GM23338 (cell line): ENCODE results near the gene PRKD1. TPM values are rescaled to one million over a fixed set of nuclear protein-coding genes. Genes with fewer than 3 reads are reported as not detected.

Experiments used
- ATAC-seq: fragments of 200-7000 bp; cut with Tn5 transposase; 3 replicates; pipeline ENCODE4 v1.9.1; 2020
- DNase-seq: peaks from one replicate; pipeline ENCODE4 v3.0.0-alpha.2; 2015; ENCODE audit warnings: low spot score
- H2AFZ ChIP-seq: fragments of 200-600 bp; sonication (generic); 2 replicates; pipeline ENCODE4 v1.8.0; 2016; ENCODE audit warnings: antibody characterized with exemption, mild to moderate bottlenecking, moderate library complexity
- H3F3A ChIP-seq: fragments of 200-600 bp; sonication (generic); replicated peaks from 2 replicates; pipeline ENCODE4 v1.8.0; 2017; ENCODE audit warnings: antibody characterized with exemption, mixed run types, low read depth
- H3K27ac ChIP-seq: fragments of 200-600 bp; sonication (generic); 2 replicates; pipeline ENCODE4 v1.6.1; 2016; ENCODE audit warnings: low read depth
- H3K27me3 ChIP-seq: fragments of 200-600 bp; sonication (generic); 2 replicates; pipeline ENCODE4 v1.8.0; 2016; ENCODE audit warnings: mild to moderate bottlenecking, mixed run types, moderate library complexity; ENCODE audit not compliant: insufficient read depth
- H3K36me3 ChIP-seq: fragments of 200-600 bp; sonication (generic); 2 replicates; pipeline ENCODE4 v1.8.0; 2016; ENCODE audit warnings: mild to moderate bottlenecking; ENCODE audit not compliant: insufficient read depth
- H3K4me1 ChIP-seq: fragments of 200-600 bp; sonication (generic); 2 replicates; pipeline ENCODE4 v1.8.0; 2016; ENCODE audit warnings: mild to moderate bottlenecking, moderate library complexity; ENCODE audit not compliant: insufficient read depth
- H3K4me2 ChIP-seq: fragments of 200-600 bp; sonication (generic); 2 replicates; pipeline ENCODE4 v1.7.1; 2017; ENCODE audit warnings: mixed run types
- H3K4me3 ChIP-seq: fragments of 200-600 bp; sonication (generic); 2 replicates; pipeline ENCODE4 v1.6.1; 2016; ENCODE audit warnings: mixed run types
- H3K79me2 ChIP-seq: fragments of 200-600 bp; sonication (generic); replicated peaks from 2 replicates; pipeline ENCODE4 v1.8.0; 2017; ENCODE audit warnings: mild to moderate bottlenecking; ENCODE audit not compliant: insufficient read depth
- H3K9me2 ChIP-seq: fragments of 200-600 bp; sonication (generic); 2 replicates; pipeline ENCODE4 v1.8.0; 2017; ENCODE audit not compliant: insufficient read depth
- H4K20me1 ChIP-seq: fragments of 200-600 bp; sonication (generic); replicated peaks from 2 replicates; pipeline ENCODE4 v1.8.0; 2017; ENCODE audit warnings: mild to moderate bottlenecking; ENCODE audit not compliant: insufficient read depth
- H3K27ac Mint-ChIP-seq: 2 replicates; pipeline ENCODE4 v1.8.0; 2020; ENCODE audit warnings: inconsistent platforms, mild to moderate bottlenecking, moderate library complexity, mixed read lengths
- H3K27me3 Mint-ChIP-seq: 3 replicates; pipeline ENCODE4 v1.8.0; 2022; ENCODE audit warnings: low read depth, mild to moderate bottlenecking, moderate library complexity, mixed read lengths, inconsistent platforms; ENCODE audit not compliant: insufficient read depth, poor library complexity
- H3K36me3 Mint-ChIP-seq: 3 replicates; pipeline ENCODE4 v1.8.0; 2021; ENCODE audit warnings: low read depth, mild to moderate bottlenecking, inconsistent platforms, moderate library complexity, mixed read lengths
- H3K4me1 Mint-ChIP-seq: 3 replicates; pipeline ENCODE4 v1.8.0; 2020; ENCODE audit warnings: mild to moderate bottlenecking, inconsistent platforms, mixed read lengths
- H3K4me3 Mint-ChIP-seq: 3 replicates; pipeline ENCODE4 v1.8.0; 2021; ENCODE audit warnings: moderate library complexity, mild to moderate bottlenecking, inconsistent platforms, mixed read lengths
- H3K9me3 Mint-ChIP-seq: 3 replicates; pipeline ENCODE4 v1.8.0; 2020; ENCODE audit warnings: moderate library complexity, mild to moderate bottlenecking, inconsistent platforms, mixed read lengths
- CTCF ChIP-seq, 2 experiments: fragments of 200-600 bp in 1 of 2; sonication (generic) in 1 of 2; conservative IDR thresholded peaks; 2 replicates each; pipeline versions ENCODE4 v1.5.1 to v1.6.1; 2016 to 2017; ENCODE audit warnings: antibody characterized with exemption in 2 of 2, low read depth in 2 of 2, mild to moderate bottlenecking in 2 of 2, moderate library complexity in 1 of 2
- EZH2 ChIP-seq: fragments of 200-600 bp; sonication (generic); IDR thresholded peaks from one replicate; pipeline ENCODE4 v1.8.0; 2017; ENCODE audit warnings: antibody characterized with exemption, mild to moderate bottlenecking, low read depth; ENCODE audit not compliant: unreplicated experiment
- JUNB ChIP-seq: IDR thresholded peaks from one replicate; pipeline ENCODE4 v1.6.1; 2016; ENCODE audit warnings: antibody characterized with exemption; ENCODE audit not compliant: unreplicated experiment
- POLR2AphosphoS5 ChIP-seq: IDR thresholded peaks from 2 replicates; pipeline ENCODE4 v1.6.1; 2016; ENCODE audit warnings: antibody characterized with exemption, low read depth
- ZNF331 ChIP-seq: fragments of 250-450 bp; sonication (Bioruptor Pico); IDR thresholded peaks from 2 replicates; pipeline ENCODE4 v1.5.0; 2020; ENCODE audit warnings: low read depth, mild to moderate bottlenecking, moderate library complexity
- ZNF462 ChIP-seq: fragments of 250-450 bp; sonication (Bioruptor Pico); IDR thresholded peaks from 2 replicates; pipeline ENCODE4 v1.5.0; 2020; ENCODE audit warnings: mild to moderate bottlenecking, moderate library complexity
- polyA plus RNA-seq: library from polyadenylated mRNA; unstranded; fragments of >200 nt; fragmentation: Nextera tagmentation; extraction: Ambion mirVana; gene quantifications from 2 replicates; pipeline ENCODE4 v1.2.1, GENCODE V29; 2016
- total RNA-seq: library from RNA; depleted of rRNA; stranded (reverse); fragments of >200 nt; shearing (Covaris generic); gene quantifications from 2 replicates; pipeline ENCODE4 v1.2.3, GENCODE V29; 2014

PRKD1 gene
- total and polyA plus RNA-seq, 2 experiments from 2014 or later: 3.1 to 9.7 TPM

- TF ChIP-seq ZNF462 (CRISPR knock-in tag) (no peak), JUNB (no peak), POLR2AphosphoS5 (no peak), EZH2 (no peak)
Measured at GRCh38 chr14:29798108-29798663, 129.5 kb downstream of the PRKD1 start (continued).

GRCh38 chr14:29796853-29797252, 130.8 kb downstream of the PRKD1 start:
- no peaks in the 10 kb centered on the region for H3K36me3 ChIP-seq
- Mint-ChIP-seq H3K36me3 (no peaks in the 10 kb centered on the region), H3K4me3 (no peak overlapping the region), H3K27me3 (no peaks in the 10 kb centered on the region), H3K9me3 (no peaks in the 10 kb centered on the region), H3K4me1 (peaks cover 20% of the 10 kb centered on the region), H3K27ac (no peak overlapping the region)
- DNase-seq: no peak
- no peak overlapping the region for H3K4me3 ChIP-seq
- H3K79me2 ChIP-seq: no peaks in the 10 kb centered on the region
- no peak overlapping the region for H3K27ac ChIP-seq
- H3K9me2 ChIP-seq: no peaks in the 10 kb centered on the region
- no peaks in the 10 kb centered on the region for H4K20me1 ChIP-seq
- peaks cover 22% of the 10 kb centered on the region for H3K4me1 ChIP-seq
- no peak overlapping the region for H3K4me2 ChIP-seq
- no peaks in the 10 kb centered on the region for H3F3A ChIP-seq
- H3K27me3 ChIP-seq: no peaks in the 10 kb centered on the region
- no peak overlapping the region for H2AFZ ChIP-seq
- no peak for ATAC-seq
- TF ChIP-seq EZH2 (no peak), CTCF (conservative IDR thresholded peaks at IDR 0.05; ENCODE audit: low read depth in 2 of 2) (no peak), ZNF331 (CRISPR knock-in tag) (no peak), ZNF462 (CRISPR knock-in tag) (no peak)
